ENCODE measurements around the gene MGLL. TPM values are rescaled to one million over a fixed set of nuclear protein-coding genes. Genes with fewer than 3 reads are reported as not detected.

MGLL gene
- total and polyA plus RNA-seq, 4 experiments from 2014 or later: 0.77 to 4.8 (median 2.3) TPM

GRCh38 chr3:127730171-127730570 is 92.1 kb downstream of the MGLL start:
- Histone ChIP-seq H3K36me3 (ENCODE audit: insufficient read depth, low read length) (no peaks in the 10 kb centered on the region), H3K9me3 (ENCODE audit: control insufficient read depth in 1 of 2, low read length in 2 of 2) (no peaks in the 10 kb centered on the region), H3K4me1 (ENCODE audit: insufficient read depth, low read length) (no peaks in the 10 kb centered on the region), H3K4me3 (ENCODE audit: low read length in 2 of 2) (no peak overlapping the region), H3K27ac (ENCODE audit: low read depth, low read length) (no peak overlapping the region), H3K27me3 (ENCODE audit: insufficient read depth, low read length) (no peaks in the 10 kb centered on the region)
- Mint-ChIP-seq H3K4me1 (no peaks in the 10 kb centered on the region), H3K27me3 (peaks cover 16 to 17% of the 10 kb centered on the region in 2 donors), H3K36me3 (no peaks in the 10 kb centered on the region), H3K27ac (no peak overlapping the region), H3K4me3 (no peak overlapping the region), H3K9me3 (no peaks in the 10 kb centered on the region)
- POLR2A ChIA-PET (ENCODE audit: partially characterized antibody): no interaction called here
- CTCF ChIA-PET (ENCODE audit: partially characterized antibody): no interaction called here
- intact Hi-C loops (cut with micrococcal nuclease): no loop called here
- no peak for DNase-seq

- no peaks in the 10 kb centered on the region for H3K9me3 ChIP-seq (ENCODE audit: control insufficient read depth in 1 of 2, low read length in 2 of 2)
- H3K4me3 Mint-ChIP-seq: no peak overlapping the region
- ChIA-PET POLR2A (ENCODE audit: partially characterized antibody) (no interaction called here), CTCF (ENCODE audit: partially characterized antibody) (no interaction called here)
- no peak overlapping the region for H3K27ac Mint-ChIP-seq
- H3K27me3 Mint-ChIP-seq: peaks cover 17 to 22% of the 10 kb centered on the region in 2 donors
- no peaks in the 10 kb centered on the region for H3K4me1 Mint-ChIP-seq
- DNase-seq: no peak
- H3K36me3 ChIP-seq (ENCODE audit: insufficient read depth, low read length): no peaks in the 10 kb centered on the region
- no peaks in the 10 kb centered on the region for H3K36me3 Mint-ChIP-seq
- H3K27ac ChIP-seq (ENCODE audit: low read depth, low read length): no peak overlapping the region
- H3K4me1 ChIP-seq (ENCODE audit: insufficient read depth, low read length): no peaks in the 10 kb centered on the region
- no peaks in the 10 kb centered on the region for H3K9me3 Mint-ChIP-seq
- no peak overlapping the region for H3K4me3 ChIP-seq (ENCODE audit: low read length in 2 of 2)
- intact Hi-C loops (cut with micrococcal nuclease): no loop called here
- no peaks in the 10 kb centered on the region for H3K27me3 ChIP-seq (ENCODE audit: insufficient read depth, low read length)
These were observed 92.7 kb downstream of the MGLL start for GRCh38 chr3:127729556-127730056.

GRCh38 chr3:127728417-127729015 is 93.8 kb downstream of the MGLL start:
- Histone ChIP-seq H3K4me1 (ENCODE audit: insufficient read depth, low read length) (no peaks in the 10 kb centered on the region), H3K9me3 (ENCODE audit: control insufficient read depth in 1 of 2, low read length in 2 of 2) (no peaks in the 10 kb centered on the region), H3K27me3 (ENCODE audit: insufficient read depth, low read length) (no peaks in the 10 kb centered on the region), H3K27ac (ENCODE audit: low read depth, low read length) (no peak overlapping the region), H3K36me3 (ENCODE audit: insufficient read depth, low read length) (no peaks in the 10 kb centered on the region), H3K4me3 (ENCODE audit: low read length in 2 of 2) (no peak overlapping the region)
- no peaks in the 10 kb centered on the region for H3K36me3 Mint-ChIP-seq
- ChIA-PET POLR2A (ENCODE audit: partially characterized antibody) (no interaction called here), CTCF (ENCODE audit: partially characterized antibody) (no interaction called here)
- H3K4me3 Mint-ChIP-seq: no peak overlapping the region
- peaks cover 0 to 6% (median 0%) of the 10 kb centered on the region in 8 donors for H3K9me3 Mint-ChIP-seq
- H3K4me1 Mint-ChIP-seq: no peaks in the 10 kb centered on the region
- H3K27me3 Mint-ChIP-seq: peaks cover 18 to 22% of the 10 kb centered on the region in 2 donors
- intact Hi-C loops (cut with micrococcal nuclease): no loop called here
- DNase-seq: no peak
- H3K27ac Mint-ChIP-seq: no peak overlapping the region

GRCh38 chr3:127726894-127727293 is 95.4 kb downstream of the MGLL start:
- Mint-ChIP-seq H3K36me3 (no peaks in the 10 kb centered on the region), H3K27ac (no peak overlapping the region), H3K27me3 (peaks cover 16% of the 10 kb centered on the region in 2 donors), H3K4me1 (no peaks in the 10 kb centered on the region), H3K9me3 (peaks cover 0 to 6% (median 0%) of the 10 kb centered on the region in 8 donors), H3K4me3 (no peak overlapping the region)
- no peak overlapping the region for H3K4me3 ChIP-seq (ENCODE audit: low read length in 2 of 2)
- POLR2A ChIA-PET (ENCODE audit: partially characterized antibody): no interaction called here
- H3K27ac ChIP-seq (ENCODE audit: low read depth, low read length): no peak overlapping the region
- H3K36me3 ChIP-seq (ENCODE audit: insufficient read depth, low read length): no peaks in the 10 kb centered on the region
- no peaks in the 10 kb centered on the region for H3K4me1 ChIP-seq (ENCODE audit: insufficient read depth, low read length)
- H3K9me3 ChIP-seq (ENCODE audit: control insufficient read depth in 1 of 2, low read length in 2 of 2): no peaks in the 10 kb centered on the region
- no peak for DNase-seq
- CTCF ChIA-PET (ENCODE audit: partially characterized antibody): no interaction called here
- intact Hi-C loops (cut with micrococcal nuclease): no loop called here
- H3K27me3 ChIP-seq (ENCODE audit: insufficient read depth, low read length): no peaks in the 10 kb centered on the region

- no peak overlapping the region for H3K27ac ChIP-seq (ENCODE audit: low read depth, low read length)
- Mint-ChIP-seq H3K27me3 (peaks cover 11 to 17% of the 10 kb centered on the region in 2 donors), H3K36me3 (no peaks in the 10 kb centered on the region), H3K4me3 (no peak overlapping the region), H3K27ac (no peak overlapping the region), H3K9me3 (peaks cover 0 to 6% (median 0%) of the 10 kb centered on the region in 8 donors), H3K4me1 (no peaks in the 10 kb centered on the region)
- H3K36me3 ChIP-seq (ENCODE audit: insufficient read depth, low read length): no peaks in the 10 kb centered on the region
- POLR2A ChIA-PET (ENCODE audit: partially characterized antibody): no interaction called here
- intact Hi-C loops (cut with micrococcal nuclease): no loop called here
- CTCF ChIA-PET (ENCODE audit: partially characterized antibody): no interaction called here
- no peaks in the 10 kb centered on the region for H3K4me1 ChIP-seq (ENCODE audit: insufficient read depth, low read length)
- DNase-seq: no peak
- no peak overlapping the region for H3K4me3 ChIP-seq (ENCODE audit: low read length in 2 of 2)
- no peaks in the 10 kb centered on the region for H3K27me3 ChIP-seq (ENCODE audit: insufficient read depth, low read length)
- H3K9me3 ChIP-seq (ENCODE audit: control insufficient read depth in 1 of 2, low read length in 2 of 2): no peaks in the 10 kb centered on the region
These were observed 99.2 kb downstream of the MGLL start for GRCh38 chr3:127723011-127723567.

- Mint-ChIP-seq H3K27ac (no peak overlapping the region), H3K27me3 (peaks cover 11 to 20% of the 10 kb centered on the region in 2 donors), H3K4me1 (no peaks in the 10 kb centered on the region), H3K9me3 (peaks cover 0 to 6% (median 0%) of the 10 kb centered on the region in 8 donors), H3K4me3 (no peak overlapping the region), H3K36me3 (no peaks in the 10 kb centered on the region)
- intact Hi-C loops (cut with micrococcal nuclease): no loop called here
- H3K9me3 ChIP-seq (ENCODE audit: control insufficient read depth in 1 of 2, low read length in 2 of 2): no peaks in the 10 kb centered on the region
- H3K27ac ChIP-seq (ENCODE audit: low read depth, low read length): no peak overlapping the region
- no peaks in the 10 kb centered on the region for H3K4me1 ChIP-seq (ENCODE audit: insufficient read depth, low read length)
- no peak overlapping the region for H3K4me3 ChIP-seq (ENCODE audit: low read length in 2 of 2)
- ChIA-PET POLR2A (ENCODE audit: partially characterized antibody) (no interaction called here), CTCF (ENCODE audit: partially characterized antibody) (no interaction called here)
- no peak for DNase-seq
- no peaks in the 10 kb centered on the region for H3K36me3 ChIP-seq (ENCODE audit: insufficient read depth, low read length)
- H3K27me3 ChIP-seq (ENCODE audit: insufficient read depth, low read length): no peaks in the 10 kb centered on the region
These were observed 100.1 kb downstream of the MGLL start for GRCh38 chr3:127722091-127722784.

GRCh38 chr3:127720985-127721935 is 101.1 kb downstream of the MGLL start:
- Histone ChIP-seq H3K9me3 (ENCODE audit: control insufficient read depth in 1 of 2, low read length in 2 of 2) (no peaks in the 10 kb centered on the region), H3K4me3 (ENCODE audit: low read length in 2 of 2) (no peak overlapping the region), H3K27me3 (ENCODE audit: insufficient read depth, low read length) (no peaks in the 10 kb centered on the region), H3K4me1 (ENCODE audit: insufficient read depth, low read length) (no peaks in the 10 kb centered on the region), H3K36me3 (ENCODE audit: insufficient read depth, low read length) (no peaks in the 10 kb centered on the region), H3K27ac (ENCODE audit: low read depth, low read length) (no peak overlapping the region)
- Mint-ChIP-seq H3K9me3 (peaks cover 0 to 6% (median 0%) of the 10 kb centered on the region in 8 donors), H3K4me1 (no peaks in the 10 kb centered on the region), H3K27me3 (peaks cover 12 to 20% of the 10 kb centered on the region in 2 donors), H3K4me3 (no peak overlapping the region), H3K27ac (no peak overlapping the region), H3K36me3 (no peaks in the 10 kb centered on the region)
- DNase-seq: no peak
- ChIA-PET CTCF (ENCODE audit: partially characterized antibody) (no interaction called here), POLR2A (ENCODE audit: partially characterized antibody) (no interaction called here)
- intact Hi-C loops (cut with micrococcal nuclease): no loop called here
